Measurements from ENCODE around the gene RBM33. TPM values are rescaled to one million over a fixed set of nuclear protein-coding genes. Genes with fewer than 3 reads are reported as not detected.

The RBM33 gene
- polyA plus RNA-seq, 1 donor (not counting 4 experiments of a cell fraction or from before 2014, with no cell fraction given): 8.9 TPM

- Histone ChIP-seq H3K27ac (ENCODE audit: control insufficient read depth, insufficient read depth, low read length) (peak overlapping the region; percentile 61), H3K36me3 (ENCODE audit: control insufficient read depth in 2 of 2, extremely low read depth in 1 of 2, insufficient read depth in 2 of 2, low read length in 2 of 2) (peaks cover 2 to 19% of the 10 kb centered on the region in 2 experiments)
- peak; percentile 90 for FAIRE-seq
Measured at GRCh38 chr7:155702616-155703015, 58.2 kb downstream of the RBM33 start.

GRCh38 chr7:155705623-155706360, 61.3 kb downstream of the RBM33 start:
- dilution Hi-C loops (cut with MboI; ENCODE audit: extremely low pct_ligation_motif_present, low sequenced_read_pairs): no loop called here
- H3K36me3 ChIP-seq (ENCODE audit: control insufficient read depth in 2 of 2, extremely low read depth in 1 of 2, insufficient read depth in 2 of 2, low read length in 2 of 2): peaks cover 3 to 27% of the 10 kb centered on the region in 2 experiments

More at GRCh38 chr7:155702616-155703015, 58.2 kb downstream of the RBM33 start:
- Histone ChIP-seq H3K4me2 (ENCODE audit: control insufficient read depth, extremely low read depth, insufficient read depth, low read depth, low read length) (peak overlapping the region; percentile 72), H3K9me3 (ENCODE audit: control insufficient read depth, low read depth, low read length) (no peaks in the 10 kb centered on the region), H4K20me1 (ENCODE audit: control insufficient read depth, extremely low read depth, insufficient read depth, low read length) (peaks cover 9% of the 10 kb centered on the region), H3K79me2 (ENCODE audit: control insufficient read depth, insufficient read depth, low read length) (peaks cover 12% of the 10 kb centered on the region), H3K4me3 (ENCODE audit: control insufficient read depth in 2 of 3, extremely low read depth in 1 of 3, insufficient read depth in 2 of 3, low read depth in 1 of 3, low read length in 3 of 3) (no peak overlapping the region), H3K9ac (ENCODE audit: control insufficient read depth, extremely low read depth, insufficient read depth, low read length) (no peak overlapping the region), H3K4me1 (ENCODE audit: control insufficient read depth, extremely low read depth, insufficient read depth, low read length) (peaks cover 18% of the 10 kb centered on the region), H3K9me1 (ENCODE audit: control insufficient read depth, extremely low read depth, insufficient read depth, low read length) (no peaks in the 10 kb centered on the region), H2AFZ (ENCODE audit: control insufficient read depth, low read length) (no peak overlapping the region), H3K27me3 (ENCODE audit: control insufficient read depth, extremely low read depth, insufficient read depth, low read length) (no peaks in the 10 kb centered on the region)
- dilution Hi-C loops (cut with MboI; ENCODE audit: extremely low pct_ligation_motif_present, low sequenced_read_pairs): no loop called here
- DNase-seq (ENCODE audit: low read depth, low spot score): peak; percentile 58
- no peak for TF ChIP-seq EZH2 (IDR thresholded peaks at IDR 0.05; ENCODE audit: low read length)
- no peak for TF ChIP-seq CTCF (optimal IDR thresholded peaks at IDR 0.05 in 1 of 3, IDR thresholded peaks at IDR 0.05 in 1 of 3, conservative IDR thresholded peaks at IDR 0.05 in 1 of 3; ENCODE audit: extremely low read depth in 1 of 3, insufficient read depth in 2 of 3, low read length in 3 of 3)

More at GRCh38 chr7:155705623-155706360, 61.3 kb downstream of the RBM33 start:
- no peaks in the 10 kb centered on the region for H3K9me1 ChIP-seq (ENCODE audit: control insufficient read depth, extremely low read depth, insufficient read depth, low read length)
- TF ChIP-seq CTCF (optimal IDR thresholded peaks at IDR 0.05 in 1 of 3, IDR thresholded peaks at IDR 0.05 in 1 of 3, conservative IDR thresholded peaks at IDR 0.05 in 1 of 3; ENCODE audit: extremely low read depth in 1 of 3, insufficient read depth in 2 of 3, low read length in 3 of 3) (no peak), EZH2 (IDR thresholded peaks at IDR 0.05; ENCODE audit: low read length) (no peak)
- H3K4me2 ChIP-seq (ENCODE audit: control insufficient read depth, extremely low read depth, insufficient read depth, low read depth, low read length): no peak overlapping the region
- no peak overlapping the region for H3K9ac ChIP-seq (ENCODE audit: control insufficient read depth, extremely low read depth, insufficient read depth, low read length)
- no peak overlapping the region for H2AFZ ChIP-seq (ENCODE audit: control insufficient read depth, low read length)
- no peaks in the 10 kb centered on the region for H3K27me3 ChIP-seq (ENCODE audit: control insufficient read depth, extremely low read depth, insufficient read depth, low read length)
- FAIRE-seq (no peak), DNase-seq (ENCODE audit: low read depth, low spot score) (no peak)
- H3K9me3 ChIP-seq (ENCODE audit: control insufficient read depth, low read depth, low read length): no peaks in the 10 kb centered on the region
- H3K4me3 ChIP-seq (ENCODE audit: control insufficient read depth in 2 of 3, extremely low read depth in 1 of 3, insufficient read depth in 2 of 3, low read depth in 1 of 3, low read length in 3 of 3): no peak overlapping the region
- H3K4me1 ChIP-seq (ENCODE audit: control insufficient read depth, extremely low read depth, insufficient read depth, low read length): peaks cover 18% of the 10 kb centered on the region
- H3K27ac ChIP-seq (ENCODE audit: control insufficient read depth, insufficient read depth, low read length): no peak overlapping the region
- peaks cover 7% of the 10 kb centered on the region for H4K20me1 ChIP-seq (ENCODE audit: control insufficient read depth, extremely low read depth, insufficient read depth, low read length)
- peaks cover 6% of the 10 kb centered on the region for H3K79me2 ChIP-seq (ENCODE audit: control insufficient read depth, insufficient read depth, low read length)
